ENCODE measurements around the gene SETD1A. TPM values are rescaled to one million over a fixed set of nuclear protein-coding genes. Genes with fewer than 3 reads are reported as not detected.

SETD1A gene
- total and polyA plus RNA-seq, 9 of the 15 experiments (the other 6 are each of a cell fraction or from before 2014, with no cell fraction given), result 0.08 to 36.0 (median 4.2) TPM

- TF ChIP-seq ZNF280B (CRISPR knock-in tag; IDR thresholded peaks at IDR 0.05), result no peak
- TF ChIP-seq RBM34 (IDR thresholded peaks at IDR 0.05; ENCODE audit: borderline replicate concordance, insufficient read depth, low read length), result no peak
- TF ChIP-seq PHF8 (IDR thresholded peaks at IDR 0.05; ENCODE audit: borderline replicate concordance, low read length), result peak; percentile 9; the same call in 1 of the 2 replicates
- TF ChIP-seq ZNF717 (CRISPR knock-in tag; IDR thresholded peaks at IDR 0.05), result no peak
- TF ChIP-seq SIN3B (IDR thresholded peaks at IDR 0.05; ENCODE audit: low read depth), result no peak
- TF ChIP-seq SRSF7 (optimal IDR thresholded peaks at IDR 0.05; ENCODE audit: low read depth, low read length), result no peak
- no peak for TF ChIP-seq NFRKB (IDR thresholded peaks at IDR 0.05; ENCODE audit: low read depth)
- no peak for TF ChIP-seq TCF7L2 (IDR thresholded peaks at IDR 0.05; ENCODE audit: low read depth, low read length)
- TF ChIP-seq BRD4 (IDR thresholded peaks at IDR 0.05), result no peak
- peak; percentile 17; the same call in 1 of the 2 replicates for TF ChIP-seq ZNF740 (CRISPR knock-in tag; IDR thresholded peaks at IDR 0.05)
- TF ChIP-seq ZNF740 (tag; IDR thresholded peaks at IDR 0.05), result peak in 1 of 2 experiments; percentile 65; a peak in 2 of 4 replicates
- no peak for TF ChIP-seq LEF1 (IDR thresholded peaks at IDR 0.05)
- TF ChIP-seq TAF15 (IDR thresholded peaks at IDR 0.05; ENCODE audit: low read depth, low read length), result no peak
- no peak for TF ChIP-seq NFATC3 (IDR thresholded peaks at IDR 0.05)
- no peak for TF ChIP-seq EHMT2 (IDR thresholded peaks at IDR 0.05)
- no peak for TF ChIP-seq THRB (CRISPR knock-in tag; conservative IDR thresholded peaks at IDR 0.05)
- TF ChIP-seq POLR2AphosphoS5 (IDR thresholded peaks at IDR 0.05; ENCODE audit: control insufficient read depth, insufficient read depth, low read depth, low read length), result no peak
- TF ChIP-seq, protein P1, sequence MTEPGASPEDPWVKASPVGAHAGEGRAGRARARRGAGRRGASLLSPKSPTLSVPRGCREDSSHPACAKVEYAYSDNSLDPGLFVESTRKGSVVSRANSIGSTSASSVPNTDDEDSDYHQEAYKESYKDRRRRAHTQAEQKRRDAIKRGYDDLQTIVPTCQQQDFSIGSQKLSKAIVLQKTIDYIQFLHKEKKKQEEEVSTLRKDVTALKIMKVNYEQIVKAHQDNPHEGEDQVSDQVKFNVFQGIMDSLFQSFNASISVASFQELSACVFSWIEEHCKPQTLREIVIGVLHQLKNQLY (CRISPR knock-in tag; conservative IDR thresholded peaks at IDR 0.05), result no peak
- TF ChIP-seq NFIX (CRISPR knock-in tag; IDR thresholded peaks at IDR 0.05; ENCODE audit: low read depth), result no peak
- TF ChIP-seq PTTG1 (tag; IDR thresholded peaks at IDR 0.05; ENCODE audit: low read depth), result no peak
- TF ChIP-seq, protein P2, sequence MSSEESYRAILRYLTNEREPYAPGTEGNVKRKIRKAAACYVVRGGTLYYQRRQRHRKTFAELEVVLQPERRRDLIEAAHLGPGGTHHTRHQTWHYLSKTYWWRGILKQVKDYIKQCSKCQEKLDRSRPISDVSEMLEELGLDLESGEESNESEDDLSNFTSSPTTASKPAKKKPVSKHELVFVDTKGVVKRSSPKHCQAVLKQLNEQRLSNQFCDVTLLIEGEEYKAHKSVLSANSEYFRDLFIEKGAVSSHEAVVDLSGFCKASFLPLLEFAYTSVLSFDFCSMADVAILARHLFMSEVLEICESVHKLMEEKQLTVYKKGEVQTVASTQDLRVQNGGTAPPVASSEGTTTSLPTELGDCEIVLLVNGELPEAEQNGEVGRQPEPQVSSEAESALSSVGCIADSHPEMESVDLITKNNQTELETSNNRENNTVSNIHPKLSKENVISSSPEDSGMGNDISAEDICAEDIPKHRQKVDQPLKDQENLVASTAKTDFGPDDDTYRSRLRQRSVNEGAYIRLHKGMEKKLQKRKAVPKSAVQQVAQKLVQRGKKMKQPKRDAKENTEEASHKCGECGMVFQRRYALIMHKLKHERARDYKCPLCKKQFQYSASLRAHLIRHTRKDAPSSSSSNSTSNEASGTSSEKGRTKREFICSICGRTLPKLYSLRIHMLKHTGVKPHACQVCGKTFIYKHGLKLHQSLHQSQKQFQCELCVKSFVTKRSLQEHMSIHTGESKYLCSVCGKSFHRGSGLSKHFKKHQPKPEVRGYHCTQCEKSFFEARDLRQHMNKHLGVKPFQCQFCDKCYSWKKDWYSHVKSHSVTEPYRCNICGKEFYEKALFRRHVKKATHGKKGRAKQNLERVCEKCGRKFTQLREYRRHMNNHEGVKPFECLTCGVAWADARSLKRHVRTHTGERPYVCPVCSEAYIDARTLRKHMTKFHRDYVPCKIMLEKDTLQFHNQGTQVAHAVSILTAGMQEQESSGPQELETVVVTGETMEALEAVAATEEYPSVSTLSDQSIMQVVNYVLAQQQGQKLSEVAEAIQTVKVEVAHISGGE (CRISPR knock-in tag; IDR thresholded peaks at IDR 0.05), result no peak
Observed at GRCh38 chr16:30923554-30924075, 33.9 kb upstream of the SETD1A start, which contains the start of gene FBXL19 (continued).
